Measurements from ENCODE around the gene CELF4. TPM values are rescaled to one million over a fixed set of nuclear protein-coding genes. Genes with fewer than 3 reads are reported as not detected.

CELF4 gene
- polyA plus RNA-seq, 1 donor (not counting 4 experiments of a cell fraction or from before 2014, with no cell fraction given): not detected

GRCh38 chr18:37303009-37303408, 262.6 kb downstream of the CELF4 start:
- TF ChIP-seq EZH2 (IDR thresholded peaks at IDR 0.05; ENCODE audit: low read length) (no peak), CTCF (optimal IDR thresholded peaks at IDR 0.05 in 1 of 3, IDR thresholded peaks at IDR 0.05 in 1 of 3, conservative IDR thresholded peaks at IDR 0.05 in 1 of 3; ENCODE audit: extremely low read depth in 1 of 3, insufficient read depth in 2 of 3, low read length in 3 of 3) (no peak)
- Histone ChIP-seq H3K79me2 (ENCODE audit: control insufficient read depth, insufficient read depth, low read length) (no peaks in the 10 kb centered on the region), H3K27me3 (ENCODE audit: control insufficient read depth, extremely low read depth, insufficient read depth, low read length) (peaks cover 7% of the 10 kb centered on the region), H2AFZ (ENCODE audit: control insufficient read depth, low read length) (no peak overlapping the region), H3K9me1 (ENCODE audit: control insufficient read depth, extremely low read depth, insufficient read depth, low read length) (no peaks in the 10 kb centered on the region), H3K36me3 (ENCODE audit: control insufficient read depth in 2 of 2, extremely low read depth in 1 of 2, insufficient read depth in 2 of 2, low read length in 2 of 2) (no peaks in the 10 kb centered on the region), H3K27ac (ENCODE audit: control insufficient read depth, insufficient read depth, low read length) (no peak overlapping the region), H4K20me1 (ENCODE audit: control insufficient read depth, extremely low read depth, insufficient read depth, low read length) (no peaks in the 10 kb centered on the region), H3K9me3 (ENCODE audit: control insufficient read depth, low read depth, low read length) (no peaks in the 10 kb centered on the region), H3K9ac (ENCODE audit: control insufficient read depth, extremely low read depth, insufficient read depth, low read length) (no peak overlapping the region), H3K4me1 (ENCODE audit: control insufficient read depth, extremely low read depth, insufficient read depth, low read length) (peaks cover 5% of the 10 kb centered on the region), H3K4me3 (ENCODE audit: control insufficient read depth in 2 of 3, extremely low read depth in 1 of 3, insufficient read depth in 2 of 3, low read depth in 1 of 3, low read length in 3 of 3) (no peak overlapping the region), H3K4me2 (ENCODE audit: control insufficient read depth, extremely low read depth, insufficient read depth, low read depth, low read length) (no peak overlapping the region)
- FAIRE-seq (no peak), DNase-seq (ENCODE audit: low read depth, low spot score) (no peak)
- dilution Hi-C loops (cut with MboI; ENCODE audit: extremely low pct_ligation_motif_present, low sequenced_read_pairs): no loop called here

GRCh38 chr18:37302519-37302918, 263.1 kb downstream of the CELF4 start:
- Histone ChIP-seq H3K9ac (ENCODE audit: control insufficient read depth, extremely low read depth, insufficient read depth, low read length) (no peak overlapping the region), H4K20me1 (ENCODE audit: control insufficient read depth, extremely low read depth, insufficient read depth, low read length) (no peaks in the 10 kb centered on the region), H3K79me2 (ENCODE audit: control insufficient read depth, insufficient read depth, low read length) (no peaks in the 10 kb centered on the region), H3K27me3 (ENCODE audit: control insufficient read depth, extremely low read depth, insufficient read depth, low read length) (peaks cover 7% of the 10 kb centered on the region), H2AFZ (ENCODE audit: control insufficient read depth, low read length) (no peak overlapping the region), H3K4me1 (ENCODE audit: control insufficient read depth, extremely low read depth, insufficient read depth, low read length) (peaks cover 5% of the 10 kb centered on the region), H3K9me1 (ENCODE audit: control insufficient read depth, extremely low read depth, insufficient read depth, low read length) (no peaks in the 10 kb centered on the region), H3K4me3 (ENCODE audit: control insufficient read depth in 2 of 3, extremely low read depth in 1 of 3, insufficient read depth in 2 of 3, low read depth in 1 of 3, low read length in 3 of 3) (no peak overlapping the region), H3K9me3 (ENCODE audit: control insufficient read depth, low read depth, low read length) (no peaks in the 10 kb centered on the region), H3K36me3 (ENCODE audit: control insufficient read depth in 2 of 2, extremely low read depth in 1 of 2, insufficient read depth in 2 of 2, low read length in 2 of 2) (no peaks in the 10 kb centered on the region), H3K4me2 (ENCODE audit: control insufficient read depth, extremely low read depth, insufficient read depth, low read depth, low read length) (no peak overlapping the region), H3K27ac (ENCODE audit: control insufficient read depth, insufficient read depth, low read length) (no peak overlapping the region)
- dilution Hi-C loops (cut with MboI; ENCODE audit: extremely low pct_ligation_motif_present, low sequenced_read_pairs): no loop called here
- TF ChIP-seq EZH2 (IDR thresholded peaks at IDR 0.05; ENCODE audit: low read length) (no peak), CTCF (optimal IDR thresholded peaks at IDR 0.05 in 1 of 3, IDR thresholded peaks at IDR 0.05 in 1 of 3, conservative IDR thresholded peaks at IDR 0.05 in 1 of 3; ENCODE audit: extremely low read depth in 1 of 3, insufficient read depth in 2 of 3, low read length in 3 of 3) (no peak)
- DNase-seq (ENCODE audit: low read depth, low spot score): no peak
- no peak for FAIRE-seq

Data from keratinocyte (primary cell).